Camera-type eye (tissue), 1 donor: Measurements from ENCODE around the gene ANK2. TPM values are rescaled to one million over a fixed set of nuclear protein-coding genes. Genes with fewer than 3 reads are reported as not detected.

Experiments used
- total RNA-seq: library from RNA; depleted of rRNA; stranded (reverse); fragments of >200 nt; gene quantifications from one replicate; pipeline ENCODE4 v1.2.3, GENCODE V29; 2014

The ANK2 gene
- 342 TPM for total RNA-seq

GRCh38 chr4:113049421-113050370, at the start of gene ANK2:
Gene ANK2, plus strand, starts transcription at chr4:113049653. Its CDS starts 76 bp downstream, at chr4:113049729.

